HG03095 (cell line): ENCODE data around the gene NINL.
"Not testable (repeated sequence)": the region's sequence is repeated elsewhere in the genome, so short reads cannot be mapped to it uniquely, and the experiment has no call there.

ENCODE experiments used
- ATAC-seq: cut with Tn5 transposase; IDR thresholded peaks from one replicate; pipeline ENCODE4 v1.9.1; 2021; ENCODE audit warnings: moderate library complexity; ENCODE audit not compliant: unreplicated experiment

The NINL gene

DNA sequence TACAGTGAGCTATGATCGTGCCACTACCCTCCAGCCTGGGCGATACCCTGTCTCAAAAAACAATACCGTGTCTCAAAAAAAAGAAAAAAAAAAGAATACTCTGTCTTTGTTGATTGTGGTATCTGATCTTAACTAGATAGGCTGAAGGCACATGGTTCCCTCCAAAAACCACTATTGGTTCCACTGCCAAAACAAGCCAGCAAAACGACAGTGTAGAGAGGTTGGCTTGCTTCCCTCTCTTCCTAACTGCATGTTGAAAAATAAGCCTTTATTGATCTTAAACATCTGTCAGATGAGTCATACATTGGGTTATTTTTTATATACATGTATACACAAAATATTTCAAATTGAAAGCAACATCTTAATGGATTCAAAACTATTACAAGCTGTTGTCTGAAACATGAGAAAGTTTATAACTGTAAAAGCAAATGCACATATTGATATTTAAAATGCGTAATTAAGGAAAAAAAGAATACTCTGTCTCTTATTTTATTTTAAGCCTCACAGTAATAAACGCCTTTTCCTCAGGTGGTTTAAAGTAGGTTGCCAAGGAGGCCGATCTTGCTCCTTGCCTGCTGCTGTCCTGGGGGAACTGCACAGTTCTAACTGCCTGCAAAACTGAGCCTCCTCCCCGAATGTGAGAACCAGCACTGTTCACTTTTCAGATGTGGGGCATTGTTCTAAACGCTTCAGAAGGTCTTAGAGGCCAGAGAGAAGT lies 7.0 kb upstream of the NINL start:
- no peak for ATAC-seq

DNA sequence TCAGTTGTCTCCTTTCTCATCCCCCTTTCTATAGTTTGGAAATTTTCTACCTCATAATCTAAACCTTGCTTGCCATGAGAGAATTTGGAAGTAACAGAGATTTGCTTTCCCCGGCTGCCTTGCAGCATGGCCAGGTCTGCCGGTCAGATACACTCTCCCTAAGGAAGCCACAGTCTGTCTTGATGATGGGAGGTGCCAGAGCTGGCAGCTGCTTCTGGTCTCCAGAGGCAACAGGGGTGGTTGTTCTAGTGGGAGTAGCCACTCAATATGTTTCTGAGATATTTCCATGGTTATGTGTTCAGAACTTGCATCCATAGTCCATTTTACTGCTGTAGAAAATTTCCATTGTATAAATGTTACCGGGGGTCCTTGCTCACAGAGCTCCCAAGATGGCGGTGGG lies 5.4 kb upstream of the NINL start:
- ATAC-seq = not testable (repeated sequence)

DNA sequence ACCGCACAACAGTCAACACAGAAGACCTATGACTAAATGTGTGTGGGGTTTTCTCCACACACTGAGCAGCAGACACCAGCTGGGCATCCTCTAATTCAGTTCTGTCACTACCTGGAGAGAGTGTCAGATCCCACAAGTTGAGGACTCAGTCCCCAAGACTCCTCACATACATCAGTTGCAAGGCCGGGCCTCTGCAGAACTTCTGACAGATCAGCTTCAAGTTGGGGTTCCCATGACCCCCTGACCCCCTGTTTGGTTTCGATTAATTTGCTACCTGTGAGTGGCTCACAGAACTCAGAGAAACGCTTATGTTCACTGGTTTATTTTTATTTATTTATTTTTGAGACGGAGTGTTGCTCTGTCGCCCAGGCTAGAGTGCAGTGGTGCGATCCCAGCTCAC lies 3.2 kb upstream of the NINL start:
- ATAC-seq = no peak

DNA sequence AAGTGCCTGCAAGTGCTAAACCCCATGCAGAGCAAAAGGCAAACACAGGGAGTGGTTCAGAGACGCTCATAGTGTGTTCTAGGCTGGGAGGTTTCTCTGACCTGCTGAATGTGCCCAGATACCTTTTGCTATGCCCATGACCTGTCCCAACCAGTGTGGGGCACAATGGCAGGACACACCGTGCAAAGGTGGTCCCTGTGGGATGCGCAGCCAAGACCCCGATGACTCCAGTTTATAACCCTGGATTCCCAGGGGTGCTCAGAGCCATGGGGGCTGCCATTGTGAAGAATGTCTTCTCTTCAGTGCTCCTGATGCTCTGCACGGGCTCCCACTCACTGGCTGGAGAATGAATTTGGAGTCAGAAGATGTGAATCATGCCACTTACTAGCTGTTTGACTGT lies 2.2 kb upstream of the NINL start:
- ATAC-seq = no peak

DNA sequence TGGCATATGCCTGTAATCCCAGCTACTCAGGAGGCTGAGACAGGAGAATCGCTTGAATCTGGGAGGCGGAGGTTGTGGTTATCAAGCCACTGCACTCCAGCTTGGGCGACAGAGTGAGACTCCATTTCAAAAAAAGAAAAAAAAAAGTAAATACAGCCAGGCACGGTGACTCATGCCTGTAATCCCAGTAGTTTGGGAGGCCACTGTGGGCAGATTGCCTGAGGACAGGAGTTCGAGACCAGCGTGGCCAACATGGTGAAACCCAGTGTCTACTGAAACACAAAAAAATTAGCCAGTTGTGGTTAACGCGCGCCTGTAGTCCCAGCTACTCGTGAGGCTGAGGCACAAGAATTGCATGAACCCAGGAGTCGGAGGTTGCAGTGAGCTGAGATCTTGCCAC lies 1.5 kb upstream of the NINL start:
- no peak for ATAC-seq

DNA sequence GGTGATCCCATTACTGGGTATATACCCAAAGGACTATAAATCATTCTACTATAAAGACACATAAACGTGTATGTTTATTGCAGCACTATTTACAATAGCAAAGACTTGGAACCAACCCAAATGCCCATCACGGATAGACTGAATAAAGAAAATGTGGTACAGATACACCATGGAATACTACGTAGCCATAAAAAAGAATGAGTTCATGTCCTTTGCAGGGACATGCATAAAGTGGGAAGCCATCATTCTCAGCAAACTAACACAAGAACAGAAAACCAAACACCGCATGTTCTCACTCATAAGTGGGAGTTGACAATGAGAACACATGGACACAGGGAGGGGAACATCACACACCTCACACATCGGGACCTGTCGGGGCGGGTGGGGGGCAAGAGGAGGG lies 1.7 kb downstream of the NINL start:
- not testable (repeated sequence) for ATAC-seq

DNA sequence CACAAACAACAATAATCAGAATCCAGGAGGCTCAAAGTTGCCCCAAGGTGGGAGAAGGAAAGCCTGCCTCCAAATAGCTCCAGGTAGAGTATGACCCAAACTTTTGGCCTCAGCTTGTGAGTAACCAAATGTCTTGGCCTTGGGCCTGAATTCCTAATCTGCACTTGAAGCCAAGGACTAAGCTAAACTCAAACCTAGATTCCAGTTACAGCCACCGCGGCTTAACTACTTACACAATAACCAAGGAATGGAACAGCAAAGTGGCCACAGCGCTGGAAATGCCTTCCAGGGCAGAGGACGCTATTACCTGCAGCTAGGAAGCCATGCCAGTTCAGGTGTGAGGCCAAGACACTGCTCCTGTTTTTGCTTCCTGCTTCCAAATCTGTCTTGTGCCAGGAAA lies 4.6 kb downstream of the NINL start:
- ATAC-seq = no peak

DNA sequence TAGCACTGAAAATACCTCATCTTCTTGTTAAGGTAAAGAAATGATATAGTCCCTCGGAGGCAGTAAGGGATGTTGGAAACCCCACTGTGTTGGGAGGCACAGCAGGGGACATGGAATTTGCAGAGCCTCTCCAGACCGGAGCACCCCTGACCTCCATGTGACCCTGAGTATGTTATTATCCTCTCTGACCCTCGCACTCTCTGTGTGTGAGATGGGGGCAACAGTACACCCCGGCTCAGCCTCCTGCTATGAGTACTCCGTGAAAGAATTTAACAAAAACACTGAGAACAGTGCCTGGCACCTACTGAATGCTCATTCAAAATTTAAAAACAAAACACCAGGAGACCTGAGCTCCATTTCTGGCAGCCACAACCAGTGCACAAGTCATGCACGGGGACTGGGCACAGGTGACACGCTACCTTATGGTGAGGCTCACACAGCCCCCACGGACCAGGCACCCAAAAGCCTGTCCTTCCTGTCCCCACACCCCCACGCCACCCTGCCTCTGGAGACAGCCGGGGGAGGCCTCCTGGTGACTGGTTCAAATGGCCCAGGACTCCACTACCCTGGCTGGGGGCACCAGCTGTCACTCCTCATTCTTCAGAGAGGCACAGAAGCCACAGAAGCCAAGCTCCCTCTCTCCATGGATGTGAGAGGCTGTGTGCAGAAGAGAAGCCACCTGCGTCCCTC lies 6.1 kb downstream of the NINL start:
- ATAC-seq = no peak

DNA sequence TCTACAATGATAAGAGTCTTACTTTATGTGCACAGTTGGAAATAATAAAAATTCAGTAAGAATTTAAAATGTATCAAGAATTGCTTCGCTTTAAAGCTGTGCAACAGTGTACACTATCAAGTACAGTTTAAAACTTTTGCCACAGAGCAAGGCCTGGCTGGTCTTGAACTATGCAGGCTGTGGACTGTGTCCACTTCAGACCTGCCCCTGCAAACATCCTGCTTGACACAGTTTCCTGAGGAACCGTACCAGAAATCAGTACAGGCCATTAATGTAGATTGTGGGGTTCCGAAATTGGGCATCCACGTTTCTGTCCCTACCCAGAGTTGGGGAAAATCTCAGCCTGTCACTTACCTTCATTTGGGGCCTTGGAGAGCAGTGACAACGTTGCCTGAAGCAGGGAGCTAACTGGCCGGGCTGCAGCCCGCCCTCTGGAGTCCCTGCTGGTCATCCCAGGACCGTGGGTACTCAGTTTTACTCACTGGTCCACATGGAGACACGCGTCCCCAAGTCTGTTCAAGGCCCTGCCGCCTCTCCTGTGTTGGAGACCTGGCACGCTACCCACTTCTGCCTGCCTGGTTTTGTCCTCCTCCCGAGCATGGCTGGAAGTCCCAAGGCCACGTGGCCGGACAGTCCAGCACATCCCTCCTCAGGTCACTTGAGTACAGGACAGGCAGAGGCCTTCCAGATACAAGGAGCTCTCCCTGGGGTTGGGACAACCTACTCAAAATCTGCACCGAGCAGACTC lies 8.4 kb downstream of the NINL start:
- no peak for ATAC-seq

DNA sequence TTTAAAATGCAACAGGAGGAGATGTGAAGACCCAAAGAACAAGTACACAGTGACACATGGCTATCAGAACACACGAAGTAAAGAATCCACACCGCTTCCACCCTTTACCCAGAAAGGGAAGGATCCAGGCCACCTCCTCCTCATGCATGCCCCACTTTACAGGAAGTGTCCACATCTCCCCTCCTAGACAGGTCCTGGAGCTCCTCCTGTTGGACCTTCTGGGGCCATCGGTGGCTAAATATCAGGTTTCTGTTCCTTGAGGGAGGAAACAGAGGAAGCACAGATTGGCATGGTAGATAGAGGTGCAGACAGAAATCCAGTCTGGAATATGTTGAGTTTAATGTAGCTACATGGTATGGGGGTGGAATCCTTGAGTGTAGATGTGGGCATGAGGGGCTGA lies 10.9 kb downstream of the NINL start:
- ATAC-seq = no peak

DNA sequence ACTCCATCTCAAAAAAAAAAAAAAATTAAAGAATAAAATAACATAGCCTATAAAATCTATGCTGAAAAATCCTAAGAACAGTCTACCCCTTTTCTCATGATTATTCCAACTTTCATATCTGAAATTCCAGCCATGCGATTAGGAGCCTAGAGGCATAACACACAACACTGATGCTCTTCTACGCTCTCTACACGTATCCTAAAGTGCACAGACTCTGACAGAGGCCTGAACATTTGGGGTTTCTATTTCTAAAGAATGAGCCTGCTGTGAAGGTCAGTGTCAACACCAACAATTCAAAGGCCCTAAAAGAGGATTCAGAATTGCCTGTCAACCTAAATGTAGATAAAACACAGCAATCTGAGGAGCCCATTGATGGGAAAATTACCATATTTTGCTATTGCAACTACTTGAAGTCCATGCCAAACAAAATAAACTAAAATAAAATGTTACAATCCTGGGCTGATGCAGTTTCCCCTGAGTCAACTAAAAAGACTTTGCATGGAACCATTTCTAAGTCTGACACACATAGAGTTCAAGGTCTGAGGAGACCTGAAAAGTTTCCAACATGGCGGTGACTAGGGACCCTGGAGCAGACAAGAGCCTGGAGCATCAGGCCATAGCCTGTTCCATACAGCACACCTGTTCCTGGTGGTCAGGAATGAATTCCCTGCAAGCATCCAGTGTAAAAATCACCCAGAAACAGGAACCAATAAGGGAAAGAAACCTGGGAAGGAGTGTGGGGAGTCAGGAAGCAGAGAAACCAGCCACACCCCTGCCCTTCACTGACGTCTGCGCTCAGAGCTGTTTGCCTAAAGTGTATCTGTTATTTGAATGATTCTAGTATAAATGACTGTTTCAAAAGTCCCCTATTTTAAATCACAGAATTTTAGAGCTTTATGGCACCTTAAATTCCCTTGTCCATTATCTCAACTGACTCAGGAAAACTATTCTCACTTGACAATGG lies 11.8 kb downstream of the NINL start:
- ATAC-seq = no peak

DNA sequence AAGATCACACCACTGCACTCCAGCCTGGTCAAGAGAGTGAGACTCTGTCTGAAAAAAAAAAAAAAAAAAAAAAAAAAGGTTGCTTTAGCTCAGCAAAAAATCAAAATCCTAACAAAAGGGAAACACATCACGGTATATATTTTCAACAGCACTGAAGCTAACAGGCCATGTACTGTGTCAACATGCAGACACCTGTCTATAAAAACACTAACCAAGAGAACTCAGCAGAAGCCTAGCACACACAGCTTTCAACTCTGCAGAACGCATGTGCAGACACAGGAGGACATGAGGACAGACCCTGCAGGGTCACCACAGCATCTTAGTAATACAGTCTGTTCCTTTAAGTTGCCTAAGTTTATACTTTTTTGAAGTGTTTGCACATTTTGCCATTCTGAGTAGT lies 13.5 kb downstream of the NINL start:
- ATAC-seq = no peak

DNA sequence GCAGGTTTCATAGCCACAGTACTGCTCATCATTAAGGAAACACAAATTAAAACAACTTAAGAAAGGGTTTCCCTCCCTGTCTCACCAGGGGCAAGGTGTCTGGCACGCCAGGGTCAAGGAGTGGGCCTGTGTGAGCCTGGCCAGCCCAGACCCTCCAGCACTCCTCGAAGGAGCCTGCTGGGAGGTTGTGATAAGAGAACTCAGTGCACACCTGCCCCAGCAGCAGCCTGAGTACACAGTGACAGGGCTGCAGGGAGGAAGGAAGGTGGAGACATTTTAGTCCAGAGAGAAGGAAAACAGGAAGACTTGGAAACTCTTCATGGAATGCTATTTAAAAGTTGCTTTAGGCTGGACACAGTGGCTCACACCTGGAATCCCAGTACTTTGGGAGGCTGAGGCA lies 14.1 kb downstream of the NINL start:
- no peak for ATAC-seq

DNA sequence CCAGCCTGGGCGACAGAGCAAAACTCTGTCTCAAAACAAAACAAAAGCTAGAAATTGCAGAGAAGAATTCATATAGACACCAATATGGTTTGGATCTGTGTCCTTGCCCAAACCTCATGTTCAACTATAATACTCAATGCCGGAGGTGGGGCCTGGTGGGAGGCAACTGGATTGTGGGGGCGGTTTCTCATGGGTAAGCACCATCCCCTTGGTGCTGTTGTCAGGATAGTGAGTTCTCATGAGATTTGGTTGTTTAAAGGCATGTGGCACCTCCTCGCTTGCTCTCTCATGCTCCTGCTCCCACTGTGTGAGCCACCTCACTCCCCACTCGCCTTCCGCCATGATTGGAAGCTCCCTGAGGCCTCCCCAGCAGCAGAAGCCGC lies 15.2 kb downstream of the NINL start:
- no peak for ATAC-seq

DNA sequence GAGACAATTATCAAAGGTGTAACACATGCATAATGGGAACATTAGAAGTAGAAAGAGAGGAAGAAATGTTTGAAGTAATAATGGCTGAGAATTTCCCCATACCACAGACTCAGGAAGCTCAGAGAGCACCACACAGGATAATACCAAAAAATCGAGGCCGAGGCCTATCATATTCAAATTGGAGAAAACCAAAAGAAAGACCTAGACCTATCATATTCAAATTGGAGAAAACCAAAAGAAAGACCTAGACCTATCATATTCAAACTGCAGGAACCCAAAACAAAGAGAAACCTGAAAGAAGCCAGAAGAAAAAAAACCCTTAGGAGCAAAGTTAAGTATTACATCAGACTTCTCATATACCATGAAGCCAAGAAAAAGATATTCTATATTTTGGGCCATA lies 18.0 kb downstream of the NINL start:
- ATAC-seq = no peak

DNA sequence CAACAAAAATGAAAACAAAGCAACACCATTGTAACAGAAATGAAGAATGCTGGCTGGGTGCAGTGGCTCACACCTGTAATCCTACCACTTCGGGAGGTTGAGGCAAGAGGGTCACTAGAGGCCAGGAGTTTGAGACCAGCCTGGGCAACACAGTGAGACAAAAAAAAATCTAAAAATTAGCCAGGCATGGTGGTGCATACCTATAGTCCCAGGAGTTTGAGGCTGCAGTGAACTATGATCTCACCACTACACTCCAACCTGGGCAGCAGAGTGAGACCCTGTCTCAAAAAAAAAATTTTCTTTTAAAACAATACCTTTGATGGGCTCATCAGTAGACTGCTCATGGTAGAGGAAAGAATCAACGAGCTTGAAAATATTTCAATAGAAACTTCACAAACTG lies 18.5 kb downstream of the NINL start:
- ATAC-seq = no peak

DNA sequence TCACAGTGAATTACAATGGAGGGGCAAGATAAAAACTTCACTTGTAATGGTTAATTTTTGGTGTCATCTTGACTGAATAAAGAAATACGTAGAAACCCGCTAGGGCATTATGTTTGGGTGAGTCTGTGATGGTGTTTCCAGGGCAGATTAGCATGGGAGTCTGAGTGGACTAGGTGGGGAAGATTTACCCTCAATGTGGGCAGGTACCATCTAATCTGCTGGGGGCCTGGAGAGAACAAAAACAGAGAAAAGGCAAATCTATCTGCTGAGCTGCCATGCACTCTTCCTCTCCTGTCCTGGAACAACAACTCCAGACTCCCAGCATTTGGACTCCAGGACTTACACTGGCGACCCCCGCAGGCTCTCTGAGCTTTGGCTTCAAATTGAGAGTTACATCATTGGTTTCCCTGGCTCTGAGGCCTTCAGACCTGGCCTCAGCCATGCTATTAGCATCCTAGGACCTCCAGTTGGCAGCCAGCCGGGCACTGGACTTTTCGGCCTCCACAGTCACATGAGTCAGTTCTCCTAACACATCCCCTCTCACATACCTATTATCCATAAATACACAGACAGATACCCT lies 19.7 kb downstream of the NINL start:
- no peak for ATAC-seq

DNA sequence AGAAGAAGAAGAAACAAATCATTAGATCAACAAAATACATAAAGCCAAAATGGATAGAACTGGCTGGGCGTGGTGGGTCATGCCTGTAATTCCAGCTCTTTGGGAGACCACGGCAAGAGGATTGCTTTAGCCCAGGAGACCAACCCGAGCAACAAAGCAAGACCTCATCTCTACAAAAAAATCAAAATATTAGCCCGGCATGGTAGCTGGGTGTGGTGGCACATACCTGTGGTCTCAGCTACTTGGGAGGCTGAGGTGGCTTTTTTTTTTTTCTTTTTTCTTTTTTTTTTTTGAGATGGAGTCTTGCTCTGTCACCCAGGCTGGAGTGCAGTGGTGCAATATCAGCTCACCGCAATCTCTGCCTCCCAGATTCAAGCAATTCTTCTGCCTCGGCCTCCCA lies 21.5 kb downstream of the NINL start:
- no peak for ATAC-seq

DNA sequence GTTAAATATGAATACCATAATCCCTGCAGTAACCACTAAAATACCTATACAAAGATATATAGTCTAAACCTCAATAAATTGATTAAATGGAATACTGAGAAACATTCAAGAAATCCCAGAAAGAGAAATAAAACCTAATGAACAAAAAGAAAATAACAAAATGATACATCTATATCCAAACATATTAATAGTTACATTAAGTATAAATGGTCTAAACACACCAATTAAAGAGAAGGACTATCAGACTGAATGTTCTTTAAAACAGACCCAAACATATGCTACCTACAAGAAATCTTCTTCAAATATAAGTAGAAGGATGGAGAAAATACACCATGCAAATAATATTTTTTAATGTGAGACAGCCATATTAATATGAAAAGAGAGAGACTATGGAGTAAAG lies 22.0 kb downstream of the NINL start:
- ATAC-seq = no peak

DNA sequence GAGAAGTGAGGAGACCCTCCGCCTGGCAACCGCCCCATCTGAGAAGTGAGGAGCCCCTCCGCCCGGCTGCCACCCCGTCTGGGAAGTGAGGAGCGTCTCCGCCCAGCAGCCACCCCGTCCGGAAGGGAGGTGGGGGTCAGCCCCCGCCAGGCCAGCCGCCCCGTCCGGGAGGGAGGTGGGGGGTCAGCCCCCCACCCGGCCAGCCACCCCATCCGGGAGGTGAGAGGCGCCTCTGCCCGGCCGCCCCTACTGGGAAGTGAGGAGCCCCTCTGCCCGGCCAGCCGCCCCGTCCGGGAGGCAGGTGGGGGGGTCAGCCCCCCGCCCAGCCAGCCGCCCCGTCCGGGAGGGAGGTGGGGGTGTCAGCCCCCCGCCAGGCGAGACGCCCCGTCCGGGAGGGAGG lies 23.6 kb downstream of the NINL start:
- ATAC-seq = not testable (repeated sequence)

DNA sequence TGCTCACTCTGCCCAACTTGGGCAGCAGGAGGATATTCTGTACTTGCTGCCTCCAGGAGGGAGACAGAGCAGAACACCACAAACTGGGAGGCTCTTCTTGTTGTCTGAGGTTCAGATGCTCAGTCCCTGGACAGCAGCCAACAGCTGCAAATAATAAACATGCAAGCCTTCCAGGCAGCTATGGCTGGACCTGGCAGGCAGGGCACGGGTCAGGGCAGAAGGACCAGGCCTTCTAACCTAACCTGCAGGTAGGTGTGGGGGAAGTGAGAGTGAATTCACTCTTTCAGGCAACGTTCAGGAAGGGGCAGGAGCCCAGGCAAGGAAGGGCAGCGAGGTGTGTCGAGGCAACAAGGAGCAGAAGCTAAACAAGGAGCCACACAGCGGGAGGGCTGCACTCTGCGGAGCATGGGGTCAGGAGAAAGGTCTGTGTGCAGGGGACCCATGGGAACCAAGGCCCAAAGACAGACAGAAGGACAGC lies 31.5 kb downstream of the NINL start:
- ATAC-seq = no peak
